CD4-positive, alpha-beta T cell treated with Interleukin-15 for 1 hour (primary cell): ENCODE data around the gene STOX2.

ENCODE experiments used
- DNase-seq: peaks from one replicate; pipeline ENCODE4 v3.0.0-alpha.2; 2020

Gene STOX2

DNA sequence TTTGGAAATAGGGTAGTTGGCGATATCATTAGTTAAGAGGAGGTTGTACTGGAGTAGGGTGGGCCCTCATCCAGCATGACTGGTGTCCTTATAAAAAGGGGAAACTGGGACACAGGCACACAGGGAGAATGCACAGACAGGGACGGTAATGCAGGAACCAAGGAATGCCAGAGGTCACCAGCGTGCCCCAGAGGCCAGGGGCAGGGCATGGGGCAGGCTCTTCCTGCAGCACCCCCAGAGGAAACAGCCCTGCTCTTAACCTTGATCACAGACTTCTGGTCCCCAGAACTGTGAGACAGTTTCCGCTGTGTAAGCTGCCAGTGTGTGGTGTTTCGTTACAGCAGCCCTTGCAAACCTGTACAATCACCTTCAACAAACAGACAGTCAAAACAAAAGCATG is 15.9 kb upstream of the STOX2 start:
- DNase-seq, result no peak

DNA sequence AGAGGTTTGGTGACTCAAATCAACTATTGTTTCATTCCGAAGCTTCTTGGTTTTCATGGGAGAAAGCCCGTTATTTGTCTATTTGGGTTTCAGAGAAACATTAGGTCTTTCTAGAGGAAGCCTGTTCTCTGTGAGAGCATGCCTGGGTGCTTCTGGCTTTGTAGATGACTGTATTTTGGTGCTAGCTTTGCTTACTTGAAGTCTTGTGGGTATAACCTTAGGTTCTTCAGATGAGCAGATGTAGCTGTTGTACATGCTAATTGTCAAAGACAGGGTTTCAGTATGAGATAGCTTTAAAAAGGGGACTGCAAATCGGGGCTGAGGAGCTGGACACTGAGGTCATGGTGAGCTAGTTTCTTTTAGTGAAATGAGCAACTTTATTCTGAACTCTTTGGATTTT is 7.9 kb upstream of the STOX2 start:
- no peak for DNase-seq

DNA sequence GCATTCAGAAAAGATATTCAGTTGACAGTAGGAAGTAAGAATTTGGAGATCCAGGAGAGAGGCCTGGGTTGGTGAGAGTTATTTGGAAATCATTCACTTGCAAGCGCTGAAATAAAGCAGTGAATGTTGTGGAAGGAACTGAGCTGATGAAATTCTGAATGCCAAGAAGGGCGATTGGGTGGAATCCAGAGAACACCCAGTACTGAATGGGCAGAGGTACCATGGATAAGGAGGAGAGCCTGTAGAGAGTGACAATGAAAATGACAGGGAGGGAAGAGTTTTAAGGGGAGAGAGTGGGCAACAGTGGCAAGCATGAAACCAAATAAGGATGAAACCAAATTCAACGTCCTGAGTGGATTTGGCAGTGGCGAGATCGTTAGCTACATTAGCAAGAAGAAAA is 6.7 kb upstream of the STOX2 start:
- no peak for DNase-seq

DNA sequence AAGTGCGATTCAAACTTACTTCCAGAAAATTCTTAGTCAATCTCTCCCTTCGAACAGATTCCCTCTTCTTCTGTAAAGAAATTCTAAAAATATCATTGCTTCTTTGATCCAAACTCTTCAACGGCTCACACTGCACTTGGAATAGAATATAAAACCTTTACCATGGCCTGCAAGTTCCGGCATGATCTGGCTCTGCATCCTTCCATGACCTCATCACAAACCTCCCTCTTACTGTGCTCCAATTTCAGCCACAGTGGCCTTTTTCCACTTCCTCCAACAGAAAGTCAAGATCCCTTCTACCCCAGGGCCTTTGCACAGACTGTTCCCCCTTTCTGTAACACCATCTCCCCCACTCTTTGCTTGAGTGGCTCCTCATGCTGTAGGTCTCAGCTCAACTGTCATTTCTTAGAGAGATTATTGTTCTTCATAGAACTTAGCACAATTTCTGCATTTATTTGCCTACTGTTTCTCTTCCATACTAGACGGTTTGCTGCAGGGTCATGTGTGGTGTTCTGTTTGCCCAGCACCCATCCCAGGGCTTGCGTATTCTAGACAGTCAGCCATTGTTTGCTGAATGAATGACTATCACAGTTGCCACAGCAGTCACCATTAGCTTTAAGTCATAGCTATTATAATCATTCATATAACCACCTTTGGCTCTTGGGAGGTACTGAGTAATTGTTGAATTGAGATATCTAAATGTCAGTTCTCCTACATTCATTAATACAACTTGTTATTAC is 1.9 kb upstream of the STOX2 start:
- no peak for DNase-seq

DNA sequence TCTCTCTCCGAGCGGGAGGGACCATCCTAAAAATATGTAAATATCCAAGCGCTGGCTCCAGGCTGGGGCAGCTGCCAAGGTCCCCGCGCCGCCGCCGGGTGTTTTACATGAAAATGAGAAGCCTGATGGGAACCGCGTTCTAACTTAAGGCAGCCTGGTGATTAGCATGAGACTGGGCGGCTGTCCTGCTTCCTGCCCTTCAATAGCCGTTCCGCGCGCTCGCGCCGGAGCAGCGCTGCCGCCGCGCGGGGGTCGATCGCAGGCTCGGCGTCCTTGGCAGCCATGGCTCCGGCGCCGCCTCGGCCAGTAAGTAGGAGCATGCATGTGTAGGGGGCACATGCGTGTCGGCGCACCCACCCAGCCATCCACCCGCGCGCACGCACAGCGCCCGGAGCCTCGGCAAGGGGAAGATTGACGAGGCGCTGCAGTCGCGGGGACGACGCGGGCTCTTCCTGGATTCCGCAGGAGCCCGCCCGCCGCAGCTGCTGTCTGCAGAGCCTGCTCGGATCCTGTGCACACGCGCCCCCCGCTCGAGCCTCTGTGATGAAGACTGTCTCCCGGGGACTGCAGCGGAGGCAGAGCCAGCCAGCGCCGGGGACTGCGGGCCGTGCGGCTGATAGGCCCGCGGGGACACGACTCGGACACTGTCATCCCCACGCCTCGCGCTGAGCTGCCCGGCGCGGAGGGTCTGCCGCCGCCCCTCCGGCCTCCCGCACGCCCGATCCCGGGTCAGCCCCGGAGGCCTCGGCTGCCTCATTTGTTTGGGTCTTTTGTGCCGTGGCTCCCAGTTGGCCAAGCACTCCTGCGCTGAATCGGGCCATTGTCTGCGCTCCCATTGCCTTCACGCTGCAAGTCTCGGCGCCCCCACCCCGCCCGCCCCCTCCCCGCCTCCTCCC is 734 bp downstream of the STOX2 start:
- no peak for DNase-seq

DNA sequence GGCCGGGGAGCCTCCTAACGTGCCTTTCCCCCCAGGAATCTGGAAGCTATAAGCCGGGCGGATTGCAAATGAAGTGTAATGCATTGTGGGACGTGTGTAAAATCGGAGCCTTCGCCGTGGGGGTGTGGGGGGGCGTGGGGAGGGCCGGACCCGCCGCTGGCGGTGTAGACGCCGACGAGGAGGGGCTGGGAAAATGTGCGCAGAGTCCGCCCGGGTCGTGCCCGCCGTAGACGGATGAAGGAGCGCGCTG is 1.3 kb downstream of the STOX2 start:
- no peak for DNase-seq

DNA sequence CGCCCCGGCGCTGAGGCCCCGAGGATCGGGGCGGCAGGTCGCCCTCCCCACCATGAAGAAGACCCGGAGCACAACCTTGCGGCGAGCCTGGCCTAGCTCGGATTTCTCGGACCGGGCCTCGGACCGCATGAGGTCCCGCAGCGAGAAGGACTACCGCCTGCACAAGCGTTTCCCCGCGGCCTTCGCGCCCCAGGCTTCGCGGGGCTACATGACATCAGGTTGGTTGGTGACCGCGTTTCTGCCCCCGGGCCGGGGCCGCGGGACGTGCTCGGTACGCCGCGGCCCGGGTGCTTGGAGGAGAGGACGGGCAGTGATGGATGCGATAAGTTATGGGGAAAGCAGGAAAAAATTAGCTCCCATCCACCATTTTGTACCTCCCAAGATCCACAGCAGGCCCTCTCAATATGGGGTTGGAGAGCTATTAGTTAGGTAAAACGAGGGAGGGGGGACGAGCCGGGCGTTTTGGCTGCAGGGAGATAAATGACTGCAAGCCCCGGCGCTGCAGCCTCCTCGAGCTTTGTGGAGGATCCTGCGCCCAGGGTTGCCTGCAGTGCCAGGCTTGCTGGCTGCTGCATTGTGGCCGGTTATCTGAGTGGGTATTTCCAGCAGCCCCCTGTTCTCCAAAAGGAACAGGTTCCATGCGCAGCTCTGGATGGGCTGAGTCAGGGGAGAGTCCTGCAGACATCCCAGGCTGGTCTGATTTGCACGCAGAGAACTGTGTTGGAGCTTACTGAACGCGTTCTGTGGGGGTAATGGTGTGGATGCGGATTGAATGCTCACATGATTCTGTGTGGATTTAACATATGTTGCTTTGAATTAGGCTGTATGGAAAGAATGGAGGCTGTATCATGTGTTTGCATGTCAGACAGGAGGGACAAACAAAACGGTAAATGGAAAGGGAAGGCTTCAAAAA is 1.9 kb downstream of the STOX2 start:
- no peak for DNase-seq

DNA sequence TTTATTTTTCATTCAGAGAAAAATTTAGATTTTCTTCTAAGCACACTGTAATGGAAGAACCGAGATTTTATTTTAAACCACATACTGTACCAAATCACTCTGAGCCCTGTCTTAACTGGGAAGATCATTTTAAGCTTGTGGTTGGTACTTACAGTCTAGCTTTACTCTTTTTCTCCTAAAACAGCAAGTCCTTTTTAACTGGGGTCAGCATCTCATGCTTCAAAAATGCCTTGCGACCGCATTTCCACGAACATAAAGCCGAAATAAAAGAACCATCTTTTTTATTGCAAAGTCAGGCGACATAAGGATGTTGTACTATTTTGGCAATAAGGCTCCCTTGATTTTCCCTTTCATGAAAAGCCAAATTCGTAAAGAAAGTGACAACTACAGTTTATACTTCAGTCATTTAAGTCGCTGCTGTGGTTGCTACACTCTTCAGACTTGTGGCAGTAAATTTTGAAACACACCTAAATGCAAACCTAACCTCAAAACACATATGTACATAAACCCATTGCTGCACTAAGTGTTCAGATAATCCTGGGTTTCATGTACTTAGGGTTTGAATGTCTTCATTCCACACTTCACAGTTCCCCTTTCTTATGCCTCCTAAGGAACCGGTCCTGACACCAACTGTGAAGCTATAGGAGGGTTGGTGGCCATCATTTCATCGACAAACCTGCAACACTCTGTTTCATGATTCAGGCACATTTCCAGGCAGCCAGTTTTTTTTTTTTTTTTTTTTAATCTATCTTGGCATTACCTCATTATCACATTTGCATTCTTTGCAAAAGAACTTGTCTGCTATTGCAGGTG is 3.0 kb downstream of the STOX2 start:
- no peak for DNase-seq

DNA sequence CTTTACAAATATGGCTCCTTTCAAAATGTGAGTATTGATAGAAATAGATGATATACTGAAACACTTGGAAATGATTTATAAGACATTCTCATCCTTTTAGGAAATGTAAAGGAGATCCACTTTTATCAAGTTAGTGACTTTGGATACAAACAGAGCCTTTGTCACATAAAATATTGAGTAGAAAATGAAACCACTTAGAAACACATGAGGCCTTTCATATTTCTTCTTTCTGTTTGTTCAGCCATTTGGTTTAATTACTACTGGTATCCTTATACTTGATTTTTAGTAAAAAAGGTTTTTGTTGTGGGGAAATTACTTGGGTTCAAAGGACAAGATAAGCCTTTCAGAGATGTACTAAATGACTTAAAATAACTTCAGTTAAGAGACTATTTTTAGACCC is 4.1 kb downstream of the STOX2 start:
- DNase-seq, result no peak

DNA sequence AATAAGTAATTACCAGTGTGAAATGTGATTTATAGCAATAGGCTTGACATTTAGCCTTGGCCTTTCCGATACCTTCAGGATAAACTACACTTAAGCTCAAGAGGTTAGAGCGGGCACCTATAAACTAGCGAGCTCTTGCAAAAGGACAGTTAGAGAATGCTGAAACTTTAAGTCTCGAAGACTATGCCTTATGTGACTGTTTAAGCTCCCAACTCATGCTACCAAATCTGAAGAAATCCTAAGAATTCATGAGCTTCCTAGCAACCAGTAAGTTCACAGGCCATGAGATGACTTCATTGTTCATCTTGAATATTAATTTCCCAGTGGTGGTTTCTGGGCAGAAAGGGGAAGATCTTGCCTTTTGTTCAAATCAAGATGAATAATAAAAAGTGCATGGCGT is 4.7 kb downstream of the STOX2 start:
- DNase-seq, result no peak

DNA sequence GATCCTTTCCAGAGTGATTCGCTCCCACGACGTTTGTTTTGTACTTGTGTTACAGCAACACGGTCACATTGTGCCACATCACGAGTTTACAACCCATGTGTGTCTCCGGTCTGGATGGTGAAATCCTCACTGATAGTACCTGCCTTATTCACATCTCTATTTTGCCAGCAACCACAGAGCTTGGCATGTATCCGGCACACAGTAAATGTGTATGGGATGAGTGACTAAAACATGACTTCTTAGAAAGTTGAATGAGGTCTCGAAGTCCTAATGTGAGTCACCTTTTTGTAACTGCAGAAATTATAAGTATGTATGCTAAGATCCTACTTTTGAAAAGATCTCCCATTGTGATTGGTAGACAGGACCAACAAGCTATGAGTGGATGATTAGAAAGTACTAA is 7.5 kb downstream of the STOX2 start:
- no peak for DNase-seq

DNA sequence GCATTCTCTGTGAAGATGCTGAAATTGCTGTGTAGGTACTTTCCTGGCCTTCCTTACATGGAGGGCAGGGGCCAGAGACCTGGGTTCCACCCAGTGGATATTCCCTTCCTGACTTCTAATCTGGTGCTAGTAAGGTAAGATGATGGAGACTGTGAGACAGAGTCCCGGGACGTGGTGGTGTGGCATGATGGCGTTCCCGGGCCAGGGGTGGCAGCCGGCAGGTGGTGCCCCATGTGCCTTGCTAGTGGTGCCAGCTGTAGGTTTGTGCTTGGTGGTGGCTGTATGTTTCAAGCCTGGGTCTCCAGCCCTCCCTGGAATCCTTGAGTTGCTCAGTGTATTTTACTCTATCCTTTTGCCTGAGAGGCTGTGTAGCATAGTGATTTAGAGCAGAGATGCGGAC is 10.9 kb downstream of the STOX2 start:
- DNase-seq, result no peak

DNA sequence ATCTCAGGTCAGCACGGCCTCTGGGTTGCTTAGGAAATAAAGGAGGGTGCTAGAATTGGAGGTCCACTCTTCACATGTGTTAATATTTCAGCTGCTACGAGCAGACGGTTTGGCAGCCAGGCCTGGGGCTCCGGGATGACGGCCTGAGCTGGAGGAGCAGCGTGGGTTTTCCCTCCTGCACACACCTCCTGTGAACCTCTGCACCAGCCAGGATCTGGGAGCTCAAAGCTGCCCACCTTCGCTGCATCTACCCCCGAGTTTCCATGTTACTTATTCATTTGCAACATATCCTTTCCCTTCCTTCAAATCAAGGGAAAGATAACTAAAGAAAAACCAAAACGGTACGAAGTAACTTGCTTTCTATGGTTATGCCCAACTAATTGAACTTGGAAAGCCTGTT is 13.6 kb downstream of the STOX2 start:
- DNase-seq, result no peak

DNA sequence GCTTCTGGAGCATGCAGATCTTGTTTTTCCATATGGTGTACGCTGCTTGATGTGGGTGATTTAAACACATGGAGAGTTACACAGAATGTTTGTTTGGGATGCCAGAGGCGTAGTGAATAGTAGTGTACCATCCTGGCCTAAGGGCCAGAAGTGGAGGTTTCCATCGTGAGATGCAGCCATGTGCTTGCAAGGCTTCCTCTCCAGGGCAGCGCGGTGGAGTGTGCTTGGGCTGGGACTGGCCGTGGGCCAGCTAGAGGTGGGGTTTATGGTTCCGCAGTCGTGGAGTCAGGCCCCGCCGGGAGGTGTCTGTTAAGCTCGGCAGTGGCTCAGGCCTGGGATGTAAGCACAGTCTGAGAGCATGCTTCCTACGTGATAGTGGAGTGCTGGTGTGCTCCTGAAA is 14.0 kb downstream of the STOX2 start:
- no peak for DNase-seq

DNA sequence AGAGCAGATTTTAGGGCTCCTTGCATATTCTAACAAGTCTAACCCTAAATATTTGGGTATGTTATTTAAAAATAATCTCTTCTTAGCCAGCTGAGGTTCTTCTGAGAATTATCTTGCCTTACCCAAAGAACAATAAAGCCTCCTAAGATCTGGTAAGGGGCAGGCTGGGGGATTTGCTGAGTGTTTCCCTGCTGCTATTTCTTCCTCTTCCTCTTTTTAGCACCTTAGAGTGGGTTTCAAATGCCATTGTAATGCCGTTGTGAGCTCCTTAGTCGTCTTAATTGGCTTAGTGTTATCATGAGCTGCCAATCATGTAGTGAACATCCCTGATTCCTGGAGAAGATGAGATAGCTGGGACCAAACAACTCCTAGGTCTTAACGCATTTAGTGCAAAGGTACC is 15.4 kb downstream of the STOX2 start:
- no peak for DNase-seq

DNA sequence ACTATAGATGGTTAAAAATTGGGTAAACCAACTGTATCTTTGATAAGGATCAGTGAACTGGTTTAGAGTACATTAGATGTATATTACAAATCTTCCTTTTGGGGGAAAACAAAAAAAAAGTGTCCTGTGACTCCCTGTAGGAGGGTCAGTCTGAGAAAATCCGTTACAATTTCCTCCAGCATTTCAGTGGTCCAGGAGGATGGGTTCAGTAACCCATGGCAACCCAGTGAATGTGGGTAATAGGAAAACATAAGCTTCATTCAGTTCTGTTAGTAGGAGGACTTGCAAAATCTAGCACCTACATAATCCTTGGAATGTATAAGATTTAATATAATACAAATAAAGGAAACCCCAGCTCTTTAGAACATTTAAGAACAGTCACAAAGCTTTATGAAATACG is 16.2 kb downstream of the STOX2 start:
- no peak for DNase-seq

DNA sequence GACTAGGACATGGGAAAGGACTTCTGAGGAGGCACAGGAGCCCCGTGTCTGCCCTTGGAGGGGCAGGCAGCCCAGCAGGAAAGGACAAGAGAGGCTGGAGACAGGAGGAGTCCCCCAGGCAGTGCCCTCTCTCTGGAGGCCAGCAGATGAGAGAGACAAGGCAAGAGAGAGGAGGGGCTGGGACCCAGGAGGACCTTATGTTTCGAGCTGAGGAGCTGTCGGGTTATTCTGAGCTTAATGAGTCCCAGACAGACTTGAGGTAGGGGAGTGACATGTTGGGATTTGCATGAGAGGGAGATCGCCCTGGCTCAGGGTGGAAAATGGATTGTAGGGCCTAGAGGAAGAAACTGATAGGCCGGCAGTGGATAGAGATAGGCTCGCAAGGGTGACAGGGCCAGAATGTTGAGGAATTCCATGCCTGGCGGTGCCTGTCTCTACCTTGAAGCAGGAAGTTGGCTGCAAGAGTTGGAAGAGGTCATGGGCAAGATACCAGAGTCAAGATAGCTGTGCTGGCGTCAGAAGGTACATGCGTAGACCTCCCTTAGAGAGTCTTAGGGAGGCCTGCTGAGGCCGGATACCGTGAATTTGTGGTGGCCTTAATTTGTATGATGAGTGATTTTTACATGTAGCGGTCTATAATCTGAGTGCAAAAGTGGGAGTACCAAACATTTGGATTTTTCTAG is 19.4 kb downstream of the STOX2 start:
- no peak for DNase-seq

DNA sequence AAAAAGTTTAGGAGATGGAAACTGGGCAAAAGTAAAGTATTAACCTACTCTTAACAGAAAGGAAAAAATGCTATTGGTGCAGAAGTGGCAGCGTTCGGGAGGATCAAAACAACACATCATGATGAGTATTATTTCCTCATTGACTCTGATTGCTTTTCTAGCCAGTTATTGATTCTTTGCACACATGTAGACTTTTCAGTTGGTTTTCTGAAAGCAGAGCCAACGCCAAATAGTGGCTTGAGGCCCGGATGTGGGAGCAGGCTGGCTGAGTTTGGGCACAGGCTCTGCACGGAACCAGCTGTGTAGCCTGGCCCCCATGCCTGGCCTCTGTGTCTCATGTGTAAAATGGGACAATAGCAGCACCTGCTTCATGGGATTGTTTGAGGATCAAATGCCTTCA is 21.8 kb downstream of the STOX2 start:
- DNase-seq, result no peak

DNA sequence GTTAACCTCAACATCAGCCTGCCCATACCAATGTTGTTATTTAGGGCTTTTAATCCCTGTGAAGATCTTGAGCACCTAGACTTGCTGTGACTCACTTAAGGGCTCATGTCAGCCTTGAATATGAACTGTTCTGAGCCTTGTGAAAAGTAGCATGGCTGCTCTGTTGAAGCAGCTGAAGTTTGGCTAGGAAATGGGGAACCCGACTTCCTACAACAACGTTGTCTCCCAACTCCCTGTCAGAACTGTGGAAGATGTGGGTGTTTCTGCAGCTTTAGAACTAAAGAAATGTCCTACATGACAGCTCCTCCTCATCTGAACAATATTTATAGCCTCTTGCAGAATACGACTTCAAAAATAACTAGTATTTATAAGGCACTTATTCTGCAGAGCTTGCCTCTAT is 27.5 kb downstream of the STOX2 start:
- no peak for DNase-seq

DNA sequence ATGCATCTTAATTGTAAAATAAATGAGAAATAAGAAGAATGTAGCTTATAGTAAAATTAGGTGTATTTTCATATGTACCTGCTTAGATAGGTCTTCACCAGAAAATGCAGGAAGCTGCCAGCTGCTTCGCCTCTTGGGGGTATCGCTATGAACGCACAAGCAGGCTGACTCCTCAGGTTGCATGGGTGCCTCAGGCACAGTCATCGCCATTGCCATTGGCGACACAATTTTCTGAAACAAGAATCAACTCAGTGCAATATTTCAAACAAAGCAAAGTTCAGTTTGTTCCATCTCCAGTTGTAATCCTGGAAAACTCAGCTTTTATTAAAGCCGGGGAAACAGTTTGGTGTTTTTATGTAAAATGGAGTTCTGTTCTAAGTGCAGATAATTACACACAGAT is 29.7 kb downstream of the STOX2 start:
- no peak for DNase-seq

DNA sequence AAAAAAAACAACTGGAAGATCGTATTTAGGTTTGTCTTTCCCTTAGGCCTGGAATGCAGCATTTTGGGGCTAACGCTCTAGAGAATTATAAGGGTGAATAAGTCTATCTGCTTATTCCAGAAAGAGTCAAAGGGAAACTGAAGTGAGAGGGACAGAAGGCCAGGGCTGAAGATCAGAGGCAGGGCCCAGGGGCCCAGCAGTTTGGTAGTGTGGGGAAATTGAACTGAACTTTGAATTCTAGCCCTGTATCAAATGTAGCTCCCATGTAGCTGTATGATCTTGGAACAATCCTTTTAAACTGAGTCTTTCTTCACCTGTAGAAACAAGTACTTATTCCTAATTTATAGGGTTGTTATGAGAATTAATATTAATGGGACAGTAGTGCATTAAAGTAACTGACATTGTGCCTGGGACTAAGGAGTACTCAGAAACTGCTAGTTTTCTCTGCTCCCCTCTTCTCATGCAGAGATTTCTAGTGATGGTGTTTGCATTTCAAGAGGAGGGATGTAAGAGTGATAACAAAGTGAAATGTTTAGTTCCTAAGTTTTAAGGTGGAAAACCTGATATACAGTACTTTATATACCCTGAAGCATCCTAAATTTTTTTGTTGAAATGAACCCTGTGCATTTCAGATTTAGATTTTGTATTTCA is 30.4 kb downstream of the STOX2 start:
- DNase-seq, result no peak

DNA sequence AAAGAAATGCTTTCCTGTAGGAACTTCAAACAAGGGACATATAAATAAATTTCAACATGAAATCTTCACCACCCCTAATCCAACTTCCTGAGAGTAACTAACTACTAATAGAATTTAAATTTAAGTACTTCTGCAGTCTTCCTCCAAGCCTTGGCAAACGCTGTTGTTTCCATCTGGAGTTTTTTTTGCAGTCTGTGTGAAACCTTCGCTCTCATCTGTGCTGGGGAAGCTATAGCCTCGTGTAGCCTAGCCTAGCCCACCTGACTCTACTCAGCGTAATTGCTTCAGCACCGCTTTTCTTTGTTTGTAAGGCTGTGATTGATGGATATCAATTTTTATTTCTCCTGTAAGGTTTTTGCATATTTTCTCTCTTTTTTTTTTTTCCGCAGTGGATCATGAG is 30.9 kb downstream of the STOX2 start:
- DNase-seq, result no peak
